ENCODE data around the gene PPP1R12C. TPM values are rescaled to one million over a fixed set of nuclear protein-coding genes. Genes with fewer than 3 reads are reported as not detected.
"Not testable (repeated sequence)": the region's sequence is repeated elsewhere in the genome, so short reads cannot be mapped to it uniquely, and the experiment has no call there.

The PPP1R12C gene
- total and polyA plus RNA-seq, 4 donors, result 104 to 432 (median 176) TPM

GRCh38 chr19:55107252-55107651 is 10.2 kb downstream of the PPP1R12C start:
- H3K36me3 ChIP-seq (ENCODE audit: control insufficient read depth in 1 of 2, insufficient read depth in 2 of 2, low read length in 1 of 2); H3K9me3 ChIP-seq (ENCODE audit: control insufficient read depth, low read length); H3K27ac ChIP-seq (ENCODE audit: low read depth in 1 of 2, low read length in 2 of 2); DNase-seq; H3K27me3 ChIP-seq (ENCODE audit: control insufficient read depth in 1 of 2, insufficient read depth in 2 of 2, low read length in 1 of 2); H3K4me1 ChIP-seq (ENCODE audit: control insufficient read depth in 1 of 2, insufficient read depth in 2 of 2, low read length in 2 of 2); intact Hi-C loops (cut with DNase I); H3K4me3 ChIP-seq (ENCODE audit: low read length in 2 of 2); ATAC-seq (ENCODE audit: low FRiP score): not testable (repeated sequence)
- 96 to 99% methylated on average over 3 of the region's 3 CpGs for WGBS, 2 donors

GRCh38 chr19:55106591-55106990 is 10.8 kb downstream of the PPP1R12C start:
- peaks cover 0 to 4% of the 10 kb centered on the region in 2 donors for H3K36me3 ChIP-seq (ENCODE audit: control insufficient read depth in 1 of 2, insufficient read depth in 2 of 2, low read length in 1 of 2)
- H3K4me1 ChIP-seq (ENCODE audit: control insufficient read depth in 1 of 2, insufficient read depth in 2 of 2, low read length in 2 of 2), result no peaks in the 10 kb centered on the region
- H3K27me3 ChIP-seq (ENCODE audit: control insufficient read depth in 1 of 2, insufficient read depth in 2 of 2, low read length in 1 of 2), result no peaks in the 10 kb centered on the region
- 90 to 93% methylated on average over 6 of the region's 6 CpGs for WGBS, 2 donors
- DNase-seq (no peak), ATAC-seq (ENCODE audit: low FRiP score) (no peak)
- H3K4me3 ChIP-seq (ENCODE audit: low read length in 2 of 2), result no peak overlapping the region
- intact Hi-C loops (cut with DNase I), result no loop called here
- no peak overlapping the region for H3K27ac ChIP-seq (ENCODE audit: low read depth in 1 of 2, low read length in 2 of 2)
- H3K9me3 ChIP-seq (ENCODE audit: control insufficient read depth, low read length), result no peaks in the 10 kb centered on the region

- no peak for ATAC-seq (ENCODE audit: low FRiP score)
- Histone ChIP-seq H3K27me3 (ENCODE audit: control insufficient read depth in 1 of 2, insufficient read depth in 2 of 2, low read length in 1 of 2) (no peaks in the 10 kb centered on the region), H3K4me1 (ENCODE audit: control insufficient read depth in 1 of 2, insufficient read depth in 2 of 2, low read length in 2 of 2) (no peaks in the 10 kb centered on the region), H3K4me3 (ENCODE audit: low read length in 2 of 2) (no peak overlapping the region), H3K27ac (ENCODE audit: low read depth in 1 of 2, low read length in 2 of 2) (no peak overlapping the region), H3K9me3 (ENCODE audit: control insufficient read depth, low read length) (no peaks in the 10 kb centered on the region), H3K36me3 (ENCODE audit: control insufficient read depth in 1 of 2, insufficient read depth in 2 of 2, low read length in 1 of 2) (peaks cover 0 to 5% of the 10 kb centered on the region in 2 donors)
- intact Hi-C loops (cut with DNase I), result no loop called here
- DNase-seq, result no peak
- WGBS, 2 donors, result 86 to 91% methylated on average over 2 of the region's 2 CpGs
Observed at GRCh38 chr19:55105237-55105636, 12.2 kb downstream of the PPP1R12C start.

GRCh38 chr19:55103190-55103589 is 14.2 kb downstream of the PPP1R12C start:
- ATAC-seq (ENCODE audit: low FRiP score) (no peak), DNase-seq (no peak)
- H3K36me3 ChIP-seq (ENCODE audit: control insufficient read depth in 1 of 2, insufficient read depth in 2 of 2, low read length in 1 of 2), result peaks cover 0 to 7% of the 10 kb centered on the region in 2 donors
- no peaks in the 10 kb centered on the region for H3K9me3 ChIP-seq (ENCODE audit: control insufficient read depth, low read length)
- H3K4me3 ChIP-seq (ENCODE audit: low read length in 2 of 2), result no peak overlapping the region
- no peak overlapping the region for H3K27ac ChIP-seq (ENCODE audit: low read depth in 1 of 2, low read length in 2 of 2)
- 98 to 99% methylated on average over 9 of the region's 9 CpGs for WGBS, 2 donors
- no peaks in the 10 kb centered on the region for H3K4me1 ChIP-seq (ENCODE audit: control insufficient read depth in 1 of 2, insufficient read depth in 2 of 2, low read length in 2 of 2)
- no peaks in the 10 kb centered on the region for H3K27me3 ChIP-seq (ENCODE audit: control insufficient read depth in 1 of 2, insufficient read depth in 2 of 2, low read length in 1 of 2)
- intact Hi-C loops (cut with DNase I), result no loop called here

- intact Hi-C loops (cut with DNase I), result no loop called here
- DNase-seq (no peak), ATAC-seq (ENCODE audit: low FRiP score) (no peak)
- Histone ChIP-seq H3K4me1 (ENCODE audit: control insufficient read depth in 1 of 2, insufficient read depth in 2 of 2, low read length in 2 of 2) (no peaks in the 10 kb centered on the region), H3K36me3 (ENCODE audit: control insufficient read depth in 1 of 2, insufficient read depth in 2 of 2, low read length in 1 of 2) (peaks cover 0 to 7% of the 10 kb centered on the region in 2 donors), H3K27ac (ENCODE audit: low read depth in 1 of 2, low read length in 2 of 2) (no peak overlapping the region), H3K9me3 (ENCODE audit: control insufficient read depth, low read length) (no peaks in the 10 kb centered on the region), H3K27me3 (ENCODE audit: control insufficient read depth in 1 of 2, insufficient read depth in 2 of 2, low read length in 1 of 2) (no peaks in the 10 kb centered on the region), H3K4me3 (ENCODE audit: low read length in 2 of 2) (no peak overlapping the region)
- WGBS, 2 donors, result 83 to 85% methylated on average over 10 of the region's 10 CpGs
Observed at GRCh38 chr19:55101261-55101660, 16.2 kb downstream of the PPP1R12C start.

- peaks cover 0 to 12% of the 10 kb centered on the region in 2 donors for H3K36me3 ChIP-seq (ENCODE audit: control insufficient read depth in 1 of 2, insufficient read depth in 2 of 2, low read length in 1 of 2)
- H3K4me1 ChIP-seq (ENCODE audit: control insufficient read depth in 1 of 2, insufficient read depth in 2 of 2, low read length in 2 of 2), result no peaks in the 10 kb centered on the region
- DNase-seq (peak in 1 of 2 donors; percentile 12), ATAC-seq (ENCODE audit: low FRiP score) (peak; percentile 12)
- 79 to 81% methylated on average over 27 of the region's 27 CpGs for WGBS, 2 donors
- H3K9me3 ChIP-seq (ENCODE audit: control insufficient read depth, low read length), result no peaks in the 10 kb centered on the region
- H3K27ac ChIP-seq (ENCODE audit: low read depth in 1 of 2, low read length in 2 of 2), result no peak overlapping the region
- intact Hi-C loops (cut with DNase I), result no loop called here
- H3K27me3 ChIP-seq (ENCODE audit: control insufficient read depth in 1 of 2, insufficient read depth in 2 of 2, low read length in 1 of 2), result no peaks in the 10 kb centered on the region
- no peak overlapping the region for H3K4me3 ChIP-seq (ENCODE audit: low read length in 2 of 2)
Observed at GRCh38 chr19:55099557-55100506, 17.6 kb downstream of the PPP1R12C start.

- H3K27ac ChIP-seq (ENCODE audit: low read depth in 1 of 2, low read length in 2 of 2), result no peak overlapping the region
- 88 to 89% methylated on average over 24 to 27 of the region's 27 CpGs for WGBS, 2 donors
- no peak for ATAC-seq (ENCODE audit: low FRiP score)
- intact Hi-C loops (cut with DNase I), result no loop called here
- H3K4me3 ChIP-seq (ENCODE audit: low read length in 2 of 2), result no peak overlapping the region
- peaks cover 0 to 14% of the 10 kb centered on the region in 2 donors for H3K36me3 ChIP-seq (ENCODE audit: control insufficient read depth in 1 of 2, insufficient read depth in 2 of 2, low read length in 1 of 2)
- H3K4me1 ChIP-seq (ENCODE audit: control insufficient read depth in 1 of 2, insufficient read depth in 2 of 2, low read length in 2 of 2), result no peaks in the 10 kb centered on the region
- no peaks in the 10 kb centered on the region for H3K9me3 ChIP-seq (ENCODE audit: control insufficient read depth, low read length)
- DNase-seq, result peak in 1 of 2 donors; percentile 39
- H3K27me3 ChIP-seq (ENCODE audit: control insufficient read depth in 1 of 2, insufficient read depth in 2 of 2, low read length in 1 of 2), result no peaks in the 10 kb centered on the region
Observed at GRCh38 chr19:55098716-55099556, 18.5 kb downstream of the PPP1R12C start.

- DNase-seq, result peak in 1 of 2 donors; percentile 53
- 93 to 94% methylated on average over 23 of the region's 23 CpGs for WGBS, 2 donors
- Histone ChIP-seq H3K9me3 (ENCODE audit: control insufficient read depth, low read length) (no peaks in the 10 kb centered on the region), H3K4me3 (ENCODE audit: low read length in 2 of 2) (no peak overlapping the region), H3K4me1 (ENCODE audit: control insufficient read depth in 1 of 2, insufficient read depth in 2 of 2, low read length in 2 of 2) (no peaks in the 10 kb centered on the region), H3K36me3 (ENCODE audit: control insufficient read depth in 1 of 2, insufficient read depth in 2 of 2, low read length in 1 of 2) (peaks cover 0 to 11% of the 10 kb centered on the region in 2 donors), H3K27me3 (ENCODE audit: control insufficient read depth in 1 of 2, insufficient read depth in 2 of 2, low read length in 1 of 2) (no peaks in the 10 kb centered on the region), H3K27ac (ENCODE audit: low read depth in 1 of 2, low read length in 2 of 2) (no peak overlapping the region)
- intact Hi-C loops (cut with DNase I), result no loop called here
- ATAC-seq (ENCODE audit: low FRiP score), result no peak
Observed at GRCh38 chr19:55097864-55098715, 19.3 kb downstream of the PPP1R12C start.
